HG02973 (cell line): ENCODE results near the gene EMSY.

Experiments
- ATAC-seq: cut with Tn5 transposase; IDR thresholded peaks from one replicate; pipeline ENCODE4 v1.9.1; 2021; ENCODE audit warnings: moderate library complexity; ENCODE audit not compliant: unreplicated experiment

The EMSY gene

GRCh38 chr11:76456571-76456970, 11.8 kb downstream of the EMSY start:
- no peak for ATAC-seq

DNA sequence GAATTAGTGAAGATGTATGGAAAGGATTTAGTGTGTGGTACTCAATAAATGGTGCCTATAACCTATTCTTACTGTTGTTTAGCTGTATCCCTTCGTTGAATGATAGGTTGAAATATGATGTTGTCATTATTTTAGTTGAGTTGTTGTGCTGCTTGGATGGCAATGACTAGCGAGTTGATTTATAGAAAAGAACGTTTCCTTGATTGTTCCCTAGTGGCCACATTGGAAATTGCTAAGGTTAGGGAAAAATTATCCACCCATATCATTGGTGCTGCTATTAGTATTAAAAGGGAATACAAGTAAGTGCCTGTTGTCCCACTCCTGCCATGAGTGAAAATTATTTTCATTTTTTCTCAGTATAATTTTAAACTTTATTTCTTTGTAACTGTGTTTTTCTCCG, 14.5 kb downstream of the EMSY start:
- no peak for ATAC-seq

DNA sequence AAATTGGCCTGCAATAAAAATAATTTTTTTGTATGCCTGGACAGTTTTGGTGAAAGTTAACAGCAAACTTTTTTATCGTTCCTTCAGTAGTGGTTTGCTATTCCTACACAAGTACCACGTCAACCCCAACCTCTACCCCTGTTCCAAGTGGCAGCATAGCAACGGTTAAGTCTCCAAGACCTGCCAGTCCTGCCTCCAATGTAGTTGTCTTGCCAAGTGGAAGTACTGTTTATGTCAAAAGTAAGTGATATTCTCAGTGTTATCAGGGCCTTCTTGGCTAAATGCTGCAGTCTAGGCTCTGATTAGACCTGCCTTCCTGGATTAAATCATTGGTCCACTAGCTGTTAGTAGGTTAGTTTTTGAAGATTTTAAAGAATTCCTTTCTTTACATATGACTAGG, 15.0 kb downstream of the EMSY start:
- no peak for ATAC-seq

DNA sequence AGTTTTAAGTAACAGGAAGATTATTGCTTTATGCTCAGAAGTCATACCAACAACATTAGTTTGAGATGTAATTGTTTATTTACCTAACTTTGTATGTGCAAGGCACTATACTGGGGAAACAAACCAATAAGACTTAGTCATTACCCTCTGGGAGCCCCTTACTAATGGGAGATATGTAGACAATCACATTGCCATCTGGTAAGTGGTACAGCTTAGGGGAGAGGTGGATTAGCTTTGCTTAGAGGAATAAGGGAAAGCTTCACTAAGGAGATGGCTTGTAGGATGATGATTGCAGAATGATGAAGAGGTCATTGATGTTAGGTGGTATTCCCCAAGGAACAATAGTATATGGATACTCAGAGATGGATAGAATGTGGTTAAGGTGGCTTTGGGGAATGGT, 17.5 kb downstream of the EMSY start:
- ATAC-seq = no peak

GRCh38 chr11:76465701-76466100, 20.9 kb downstream of the EMSY start:
- no peak for ATAC-seq

GRCh38 chr11:76466666-76467065, 21.8 kb downstream of the EMSY start:
- ATAC-seq = no peak

DNA sequence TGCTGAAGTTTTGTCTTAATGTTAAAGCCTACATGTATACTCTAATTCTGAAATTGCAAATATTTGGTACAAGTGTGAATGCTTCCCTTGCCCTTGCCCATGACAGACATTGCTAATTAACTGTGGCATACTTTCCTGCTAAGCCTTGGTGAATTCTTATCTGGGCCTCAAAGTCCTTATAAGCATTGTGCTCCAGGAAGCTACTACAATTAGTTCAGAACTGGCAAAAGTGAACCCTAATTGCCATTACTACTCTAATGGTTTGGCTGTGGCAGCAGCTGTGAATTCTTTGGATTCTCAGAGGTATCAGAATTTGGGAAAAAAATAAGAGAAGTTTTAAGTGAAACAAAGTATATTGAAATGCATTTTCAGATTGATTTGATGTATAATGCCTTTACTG, 24.3 kb downstream of the EMSY start:
- no peak for ATAC-seq

GRCh38 chr11:76471382-76471781, 26.6 kb downstream of the EMSY start:
- ATAC-seq = no peak

- no peak for ATAC-seq
Observed at GRCh38 chr11:76480241-76480640, 35.4 kb downstream of the EMSY start.

GRCh38 chr11:76491644-76492043, 46.8 kb downstream of the EMSY start:
- ATAC-seq = no peak

GRCh38 chr11:76493040-76493439, 48.2 kb downstream of the EMSY start:
- ATAC-seq = no peak

GRCh38 chr11:76493626-76494539, 49.1 kb downstream of the EMSY start:
- no peak for ATAC-seq

- no peak for ATAC-seq
Observed at GRCh38 chr11:76495019-76495418, 50.2 kb downstream of the EMSY start.

- no peak for ATAC-seq
Observed at GRCh38 chr11:76496174-76496573, 51.4 kb downstream of the EMSY start.

- no peak for ATAC-seq
Observed at GRCh38 chr11:76501526-76502202, 56.8 kb downstream of the EMSY start.

- ATAC-seq = no peak
Observed at GRCh38 chr11:76506833-76507232, 62.0 kb downstream of the EMSY start.

GRCh38 chr11:76510060-76511047, 65.5 kb downstream of the EMSY start:
- ATAC-seq = no peak

- no peak for ATAC-seq
Observed at GRCh38 chr11:76512851-76513653, 68.2 kb downstream of the EMSY start.

DNA sequence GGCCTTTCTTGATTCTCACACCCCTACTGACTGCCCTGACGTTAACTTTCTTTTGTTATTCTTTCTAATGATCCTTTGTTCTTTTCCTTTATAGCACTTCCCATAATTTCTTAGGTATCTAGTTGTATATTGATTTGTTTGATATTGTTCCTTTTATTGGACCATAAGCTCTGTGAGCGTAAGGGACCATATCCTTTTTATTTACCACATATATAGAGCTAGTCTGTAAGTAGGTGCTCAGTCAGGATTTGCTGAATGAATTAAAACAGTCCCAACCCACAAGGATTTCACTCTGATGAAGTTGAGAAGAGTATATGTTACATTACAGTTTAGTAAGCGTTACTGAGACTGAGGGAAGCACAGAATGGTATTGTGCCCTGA, 68.8 kb downstream of the EMSY start:
- no peak for ATAC-seq

GRCh38 chr11:76515494-76515893, 70.7 kb downstream of the EMSY start:
- no peak for ATAC-seq
